ENCODE results near the gene PPP4R2. TPM values are rescaled to one million over a fixed set of nuclear protein-coding genes. Genes with fewer than 3 reads are reported as not detected.

Gene PPP4R2
- total RNA-seq, 1 donor from 2014 or later, result 33.0 TPM

DNA sequence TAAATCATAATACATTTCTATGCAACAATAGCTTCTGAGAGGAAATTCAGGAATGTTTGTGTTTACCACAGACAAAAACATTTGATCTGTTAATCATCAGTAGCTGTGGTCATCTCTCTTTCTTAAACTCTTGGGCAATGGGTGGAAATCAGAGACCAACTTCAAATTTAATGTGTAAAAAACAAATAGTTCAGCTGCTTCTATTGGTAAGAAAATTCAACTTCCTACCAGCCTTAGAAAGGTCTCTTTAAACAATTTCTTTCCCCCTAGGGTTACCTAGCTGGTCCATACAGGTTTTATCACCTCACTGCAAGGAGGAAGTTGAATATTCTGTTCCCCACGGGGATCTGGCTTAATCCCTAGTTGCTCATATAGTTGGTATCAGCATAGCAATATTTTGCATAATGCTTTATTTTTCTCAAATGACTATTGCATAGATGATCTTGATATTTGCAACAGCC lies 20.3 kb upstream of the PPP4R2 start:
- DNase-seq (ENCODE audit: low read depth), result peak; percentile 27
- no peak overlapping the region for H3K4me3 ChIP-seq (ENCODE audit: low read depth, low read length)
- TF ChIP-seq CTCF (conservative IDR thresholded peaks at IDR 0.05; ENCODE audit: low read depth, low read length), result no peak

- no peak overlapping the region for H3K4me3 ChIP-seq (ENCODE audit: low read depth, low read length)
- DNase-seq (ENCODE audit: low read depth), result no peak
- TF ChIP-seq CTCF (conservative IDR thresholded peaks at IDR 0.05; ENCODE audit: low read depth, low read length), result no peak
Observed at GRCh38 chr3:72977060-72977808, 19.4 kb upstream of the PPP4R2 start.

DNA sequence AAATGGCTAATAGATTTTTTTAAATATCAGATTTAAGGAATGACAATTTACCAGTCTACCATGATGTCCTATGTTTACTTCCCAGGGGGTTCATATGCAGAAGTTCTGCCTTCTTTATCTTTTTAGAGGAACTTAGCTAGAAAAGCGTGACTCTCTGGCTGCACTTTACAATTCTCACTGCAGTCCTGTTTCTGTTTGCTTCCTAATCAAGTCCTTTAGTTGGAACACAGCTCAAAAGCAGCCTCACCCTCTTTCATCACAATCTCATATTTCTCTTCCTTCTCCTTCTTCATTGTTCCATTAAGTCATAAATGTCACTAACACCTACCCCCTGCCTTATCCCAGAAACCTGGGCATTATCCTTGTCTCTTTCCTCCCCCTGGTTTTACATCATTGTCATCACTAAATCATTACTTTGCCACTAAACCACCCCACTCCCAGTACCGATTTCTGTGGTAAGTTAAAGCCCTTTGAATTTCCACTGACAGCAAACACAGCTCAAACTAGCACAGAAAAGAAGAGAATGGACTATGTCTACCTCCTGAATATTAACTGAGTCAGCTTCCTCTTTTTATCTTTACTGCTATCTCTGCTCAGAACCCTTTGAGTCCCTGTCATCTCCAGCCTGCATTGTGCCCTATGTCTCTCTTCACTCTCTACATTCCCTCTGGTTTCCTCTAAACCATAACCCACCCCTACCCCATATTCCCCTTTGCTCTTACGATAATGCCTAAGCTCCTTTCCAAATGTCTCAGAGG lies 13.8 kb upstream of the PPP4R2 start:
- DNase-seq (ENCODE audit: low read depth), result no peak
- H3K4me3 ChIP-seq (ENCODE audit: low read depth, low read length), result no peak overlapping the region

GRCh38 chr3:72985576-72985975 lies 11.0 kb upstream of the PPP4R2 start:
- TF ChIP-seq CTCF (conservative IDR thresholded peaks at IDR 0.05; ENCODE audit: low read depth, low read length), result no peak
- no peak for DNase-seq (ENCODE audit: low read depth)
- H3K4me3 ChIP-seq (ENCODE audit: low read depth, low read length), result no peak overlapping the region

More for the DNA sequence above, 13.8 kb upstream of the PPP4R2 start:
- TF ChIP-seq CTCF (conservative IDR thresholded peaks at IDR 0.05; ENCODE audit: low read depth, low read length), result no peak

GRCh38 chr3:72990701-72991395 lies 5.8 kb upstream of the PPP4R2 start:
- H3K4me3 ChIP-seq (ENCODE audit: low read depth, low read length), result no peak overlapping the region
- DNase-seq (ENCODE audit: low read depth), result no peak
- TF ChIP-seq CTCF (conservative IDR thresholded peaks at IDR 0.05; ENCODE audit: low read depth, low read length), result no peak

GRCh38 chr3:72991522-72991921 lies 5.1 kb upstream of the PPP4R2 start:
- no peak for TF ChIP-seq CTCF (conservative IDR thresholded peaks at IDR 0.05; ENCODE audit: low read depth, low read length)
- H3K4me3 ChIP-seq (ENCODE audit: low read depth, low read length), result no peak overlapping the region
- no peak for DNase-seq (ENCODE audit: low read depth)
